Aorta (tissue), 5 donors: Measurements from ENCODE around the gene EFCAB10. TPM values are rescaled to one million over a fixed set of nuclear protein-coding genes. Genes with fewer than 3 reads are reported as not detected.
A peak's percentile ranks its signal among the peaks of the same experiment; 100 is the strongest.
"Not testable (repeated sequence)": the region's sequence is repeated elsewhere in the genome, so short reads cannot be mapped to it uniquely, and the experiment has no call there.

Experiments
- ATAC-seq: fragments of 200-7000 bp; cut with Tn5 transposase; one replicate; pipeline ENCODE4 v1.9.1; 2022; ENCODE audit warnings: moderate library complexity; ENCODE audit not compliant: low FRiP score
- DNase-seq, 2 donors: peaks; one replicate each; pipeline ENCODE4 v3.0.0-alpha.2; 2020
- H3K27ac ChIP-seq, 2 donors: one replicate each; pipeline ENCODE4 v1.5.1; 2013; ENCODE audit warnings: low read length in 2 of 2, mild to moderate bottlenecking in 2 of 2, moderate library complexity in 2 of 2, control low read depth in 1 of 2, inconsistent platforms in 1 of 2, low read depth in 1 of 2
- H3K27me3 ChIP-seq, 2 donors: one replicate each; pipeline ENCODE4 v1.6.1; 2013; ENCODE audit warnings: control low read depth in 1 of 2, low read length in 1 of 2, mild to moderate bottlenecking in 1 of 2, moderate library complexity in 1 of 2; ENCODE audit not compliant: insufficient read depth in 2 of 2, control insufficient read depth in 1 of 2
- H3K36me3 ChIP-seq, 2 donors: one replicate each; pipeline ENCODE4 v1.6.1; 2013; ENCODE audit warnings: control low read depth in 1 of 2, low read length in 1 of 2, mild to moderate bottlenecking in 1 of 2; ENCODE audit not compliant: insufficient read depth in 2 of 2, control insufficient read depth in 1 of 2
- H3K4me1 ChIP-seq, 2 donors: one replicate each; pipeline ENCODE4 v1.6.1; 2013; ENCODE audit warnings: low read length in 2 of 2, control low read depth in 1 of 2, mild to moderate bottlenecking in 1 of 2, moderate library complexity in 1 of 2; ENCODE audit not compliant: insufficient read depth in 2 of 2, control insufficient read depth in 1 of 2
- H3K4me3 ChIP-seq, 2 donors: one replicate each; pipeline ENCODE4 v1.5.1; 2013; ENCODE audit warnings: low read length in 2 of 2, control low read depth in 1 of 2, mild to moderate bottlenecking in 1 of 2
- H3K9me3 ChIP-seq: one replicate; pipeline ENCODE4 v1.6.1; 2013; ENCODE audit warnings: mild to moderate bottlenecking, low read length; ENCODE audit not compliant: control insufficient read depth
- WGBS, 2 donors: extraction: QIAGEN DNeasy Blood & Tissue Kit; methylation state at CpG; one replicate each; pipeline ENCODE4 v1.1.7; 2013; 5-methylcytosine and 5-hydroxymethylcytosine counted together
- intact Hi-C, 2 donors: fragments of 100-400 bp; cut with DNase I; formaldehyde crosslinking; loops; one replicate each; pipeline versions ENCODE4 v1.14.2 to v1.15.0; 2022
- polyA plus RNA-seq, 2 donors: library from polyadenylated mRNA; stranded (reverse); fragments of 200-250 nt; gene quantifications; one replicate each; pipeline ENCODE4 v1.2.3, GENCODE V29; 2013
- total RNA-seq, 2 donors: library from RNA; stranded (reverse); fragmentation: NEBNext Ultra II Directional; extraction: Animal tissue kit (Norgen Biotek cat#: 25700); gene quantifications; one replicate each; pipeline ENCODE4 v1.2.1, GENCODE V29; 2021
- donor health status: healthy with polysubstance abuse.
- donor health status: Bipolar disorder and iron deficiency.
- donor health status: DM: no; HTN: no; CAD: no.
- donor health status: DM: no; HTN: no; CAD: no.
- donor health status: DM: yes; HTN: yes; CAD: no.

EFCAB10 gene
- total and polyA plus RNA-seq, 4 donors = not detected

DNA sequence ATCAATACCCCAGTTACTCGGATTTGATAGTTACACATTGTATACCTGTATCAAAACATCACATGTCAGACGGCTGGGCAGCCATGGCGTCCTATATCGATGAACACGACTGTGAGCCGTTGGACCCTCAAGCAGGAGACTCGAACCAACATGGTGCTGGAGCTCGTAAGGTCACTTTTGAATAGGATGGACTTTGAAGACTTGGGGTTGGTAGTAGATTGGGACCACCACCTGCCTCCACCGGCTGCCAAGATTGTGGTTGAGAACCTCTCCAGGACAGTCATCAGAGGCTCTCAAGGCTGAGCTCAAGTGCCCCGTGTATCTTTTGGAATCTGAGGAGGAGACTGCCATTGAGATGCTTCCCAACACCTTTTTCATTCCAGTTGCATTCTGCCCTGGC lies 51.2 kb downstream of the EFCAB10 start:
- no peak for ATAC-seq
- 92% methylated on average over 10 of the region's 10 CpGs for WGBS, 2 donors
- Histone ChIP-seq H3K27me3 (no peaks in the 10 kb centered on the region), H3K4me3 (no peak overlapping the region), H3K9me3 (no peaks in the 10 kb centered on the region), H3K27ac (no peak overlapping the region), H3K4me1 (peaks cover 0 to 9% of the 10 kb centered on the region in 2 donors), H3K36me3 (no peaks in the 10 kb centered on the region)
- intact Hi-C loops = no loop called here
- no peak for DNase-seq

DNA sequence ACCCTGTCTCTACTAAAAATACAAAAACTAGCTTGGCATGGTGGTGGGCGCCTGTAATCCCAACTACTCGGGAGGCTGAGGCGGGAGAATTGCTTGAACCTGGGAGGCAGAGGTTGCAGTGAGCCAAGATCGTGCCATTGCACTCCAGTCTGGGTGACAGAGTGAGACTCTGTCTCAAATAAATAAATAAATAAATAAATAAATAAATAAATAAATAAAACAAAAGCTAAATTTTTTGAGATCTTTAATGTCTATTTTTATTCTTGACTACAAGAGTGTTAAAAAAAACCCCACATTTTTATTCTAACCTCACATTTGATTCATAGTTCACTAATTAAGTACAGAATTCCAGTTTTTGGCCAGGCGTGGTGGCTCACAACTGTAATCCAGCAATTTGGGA lies 53.6 kb downstream of the EFCAB10 start:
- H3K4me3 ChIP-seq, H3K27me3 ChIP-seq, intact Hi-C loops, H3K36me3 ChIP-seq, H3K4me1 ChIP-seq, H3K9me3 ChIP-seq, H3K27ac ChIP-seq, DNase-seq, ATAC-seq: not testable (repeated sequence)
- 88 to 97% methylated on average over 5 of the region's 5 CpGs for WGBS, 2 donors

GRCh38 chr7:105524840-105525239 lies 56.5 kb downstream of the EFCAB10 start:
- ATAC-seq (no peak), DNase-seq (no peak)

GRCh38 chr7:105524423-105524822 lies 56.9 kb downstream of the EFCAB10 start:
- H3K4me3 ChIP-seq, H3K4me1 ChIP-seq, H3K36me3 ChIP-seq, ATAC-seq, H3K9me3 ChIP-seq, H3K27ac ChIP-seq, intact Hi-C loops, DNase-seq, H3K27me3 ChIP-seq: not testable (repeated sequence)
- WGBS, 2 donors = 92 to 98% methylated on average over 11 of the region's 11 CpGs

More at GRCh38 chr7:105524840-105525239, 56.5 kb downstream of the EFCAB10 start:
- Histone ChIP-seq H3K4me1 (no peaks in the 10 kb centered on the region), H3K27ac (no peak overlapping the region), H3K36me3 (no peaks in the 10 kb centered on the region), H3K9me3 (no peaks in the 10 kb centered on the region), H3K4me3 (no peak overlapping the region), H3K27me3 (no peaks in the 10 kb centered on the region)
- WGBS, 2 donors = 77 to 88% methylated on average over 4 of the region's 4 CpGs
- intact Hi-C loops = no loop called here

GRCh38 chr7:105521717-105522463 lies 59.4 kb downstream of the EFCAB10 start, which contains the start of gene PUS7:
Gene PUS7 (minus strand): TSS chr7:105522271. CDS start chr7:105508512, 13,759 bp downstream.
- Histone ChIP-seq H3K27me3 (no peaks in the 10 kb centered on the region), H3K27ac (peak within 1 kb of the TSS; percentile 47 to 78), H3K36me3 (no peaks in the 10 kb centered on the region), H3K4me3 (peak within 1 kb of the TSS; percentile 51 to 63), H3K4me1 (no peaks in the 10 kb centered on the region), H3K9me3 (no peaks in the 10 kb centered on the region)
- DNase-seq (peak; percentile 90 to 94), ATAC-seq (peak; percentile 98)
- 0% methylated on average over 74 to 96 of the region's 96 CpGs for WGBS, 2 donors
- intact Hi-C loops = no loop called here

DNA sequence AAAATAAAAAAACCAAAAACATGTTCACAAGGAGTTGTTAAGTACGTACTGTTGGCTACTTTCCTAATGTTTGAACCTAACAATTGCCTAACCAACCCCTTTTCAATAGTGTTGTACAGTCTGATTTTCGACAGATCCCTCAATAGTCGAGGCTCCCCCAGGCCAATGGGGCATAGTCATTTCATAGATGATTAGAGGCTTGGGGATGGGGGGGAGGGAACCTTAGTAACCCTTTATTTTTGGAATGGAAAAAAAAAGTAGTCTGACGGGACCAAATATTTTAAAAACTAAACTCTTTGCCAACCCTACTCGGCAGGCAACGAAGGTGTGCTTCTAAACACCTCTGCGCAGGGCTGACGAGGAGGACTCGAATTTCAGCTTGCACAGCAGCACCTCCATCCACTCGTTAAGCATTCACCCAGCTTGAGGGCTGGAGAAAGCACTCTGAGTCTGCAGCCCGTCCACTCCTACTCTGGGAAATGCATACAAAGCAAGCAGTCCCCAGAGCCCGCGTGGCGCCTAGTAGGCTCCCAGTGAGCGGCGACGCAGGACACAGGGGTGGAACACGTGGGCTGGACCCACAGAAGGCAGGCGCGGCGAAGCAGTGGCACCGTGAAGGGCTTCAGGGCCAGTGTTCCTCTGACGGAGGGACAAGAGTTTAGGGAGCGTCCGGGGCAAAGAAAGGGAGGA lies 60.1 kb downstream of the EFCAB10 start:
- Histone ChIP-seq H3K36me3 (no peaks in the 10 kb centered on the region), H3K27me3 (no peaks in the 10 kb centered on the region), H3K4me1 (no peaks in the 10 kb centered on the region), H3K4me3 (peak overlapping the region; percentile 51 to 62), H3K27ac (peak overlapping the region; percentile 47 to 78), H3K9me3 (no peaks in the 10 kb centered on the region)
- ATAC-seq (peak; percentile 83), DNase-seq (peak; percentile 79 to 89)
- 3 to 13% methylated on average over 25 of the region's 25 CpGs for WGBS, 2 donors
- intact Hi-C loops = no loop called here

GRCh38 chr7:105520620-105521019 lies 60.7 kb downstream of the EFCAB10 start:
- ATAC-seq, H3K9me3 ChIP-seq, intact Hi-C loops, H3K4me1 ChIP-seq, DNase-seq, H3K27ac ChIP-seq, H3K4me3 ChIP-seq, H3K36me3 ChIP-seq, H3K27me3 ChIP-seq: not testable (repeated sequence)
- WGBS, 2 donors = 86 to 88% methylated on average over 7 of the region's 7 CpGs

DNA sequence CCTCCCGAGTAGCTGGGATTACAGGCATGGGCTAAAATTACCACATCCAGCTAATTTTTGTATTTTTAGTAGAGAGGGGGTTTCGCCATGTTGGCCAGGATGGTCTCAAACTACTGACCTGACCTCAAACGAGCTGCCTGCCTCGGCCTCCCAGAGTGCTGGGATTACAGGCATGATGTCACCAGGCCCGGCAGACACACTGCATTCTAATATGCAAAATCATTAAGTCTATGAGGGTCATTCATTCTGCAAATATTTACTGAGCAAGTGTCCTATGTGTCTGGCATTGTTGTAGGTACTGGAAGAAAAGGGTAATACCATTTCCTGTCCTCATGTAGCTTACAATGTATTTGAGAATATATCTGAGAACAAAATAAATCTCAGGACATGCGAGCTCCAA lies 61.9 kb downstream of the EFCAB10 start:
- ATAC-seq (no peak), DNase-seq (no peak)
- 95% methylated on average over 6 of the region's 6 CpGs for WGBS, 2 donors
- H3K4me1 ChIP-seq = no peaks in the 10 kb centered on the region
- H3K27ac ChIP-seq = no peak overlapping the region
- H3K36me3 ChIP-seq = no peaks in the 10 kb centered on the region
- intact Hi-C loops = no loop called here
- H3K4me3 ChIP-seq = no peak overlapping the region
- H3K9me3 ChIP-seq = no peaks in the 10 kb centered on the region
- no peaks in the 10 kb centered on the region for H3K27me3 ChIP-seq

DNA sequence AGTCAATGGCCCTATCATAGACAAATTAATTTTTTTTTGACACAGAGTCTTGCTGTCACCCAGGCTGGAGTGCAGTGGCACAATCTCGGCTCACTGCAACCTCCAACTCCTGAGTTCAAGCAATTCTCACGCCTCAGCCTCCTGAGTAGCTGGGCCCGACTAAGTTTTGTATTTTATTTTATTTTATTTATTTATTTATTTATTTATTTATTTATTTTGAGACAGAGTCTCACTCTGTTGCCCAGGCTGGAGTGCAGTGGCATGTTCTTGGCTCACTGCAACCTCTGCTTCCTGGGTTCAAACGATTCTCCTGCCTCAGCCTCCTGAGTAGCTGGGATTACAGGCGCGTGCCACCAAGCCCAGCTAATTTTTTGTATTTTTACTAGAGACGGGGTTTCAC lies 65.7 kb downstream of the EFCAB10 start:
- H3K9me3 ChIP-seq, H3K36me3 ChIP-seq, ATAC-seq, H3K27me3 ChIP-seq, intact Hi-C loops, H3K4me3 ChIP-seq, DNase-seq, H3K4me1 ChIP-seq, H3K27ac ChIP-seq: not testable (repeated sequence)
- 94 to 95% methylated on average over 7 of the region's 7 CpGs for WGBS, 2 donors
